ENCODE results near the gene LRP8. TPM values are rescaled to one million over a fixed set of nuclear protein-coding genes. Genes with fewer than 3 reads are reported as not detected.

Gene LRP8
- total and polyA plus RNA-seq, 2 donors (not counting 3 experiments of a cell fraction or from before 2014, with no cell fraction given), result 40.9 to 62.2 TPM

- intact Hi-C loops (cut with micrococcal nuclease) (no loop called here), dilution Hi-C loops (cut with MboI; ENCODE audit: extremely low pct_ligation_motif_present, low sequenced_read_pairs) (no loop called here)
- CTCF ChIA-PET, result no interaction called here
- Histone ChIP-seq H3K4me1 (ENCODE audit: control insufficient read depth, extremely low read depth, insufficient read depth, low read length) (no peaks in the 10 kb centered on the region), H2AFZ (ENCODE audit: low read depth, low read length) (no peak overlapping the region), H3K9ac (replicated peaks; ENCODE audit: extremely low read depth, insufficient read depth, low read length) (no peak overlapping the region), H3K79me2 (ENCODE audit: control insufficient read depth, insufficient read depth, low read length) (peaks cover 72% of the 10 kb centered on the region), H3K4me2 (ENCODE audit: insufficient read depth, low read length) (no peak overlapping the region), H3K27me3 (ENCODE audit: control insufficient read depth in 2 of 2, insufficient read depth in 2 of 2, low read length in 2 of 2) (no peaks in the 10 kb centered on the region), H3K9me1 (replicated peaks; ENCODE audit: control insufficient read depth, extremely low read depth, insufficient read depth, low read length) (no peaks in the 10 kb centered on the region), H3K4me3 (replicated peaks in 1 of 3; ENCODE audit: insufficient read depth in 1 of 3, low read depth in 1 of 3, low read length in 3 of 3) (no peak overlapping the region), H3K27ac (ENCODE audit: insufficient read depth, low read depth, low read length) (no peak overlapping the region), H4K20me1 (replicated peaks; ENCODE audit: control insufficient read depth, extremely low read depth, insufficient read depth, low read length) (no peaks in the 10 kb centered on the region), H3K36me3 (ENCODE audit: control insufficient read depth in 2 of 2, extremely low read depth in 1 of 2, insufficient read depth in 2 of 2, low read length in 2 of 2) (no peaks in the 10 kb centered on the region), H3K9me3 (replicated peaks; ENCODE audit: control insufficient read depth, insufficient read depth, low read length) (no peaks in the 10 kb centered on the region)
- POLR2A ChIA-PET, result no interaction called here
- no peak for DNase-seq (ENCODE audit: low read depth, low spot score)
- no peak for TF ChIP-seq MYC (IDR thresholded peaks at IDR 0.05; ENCODE audit: low read depth, low read length)
- no peak for TF ChIP-seq GATA2 (IDR thresholded peaks at IDR 0.05; ENCODE audit: insufficient read depth, insufficient read length, low read depth, low read length)
- no peak for TF ChIP-seq CTCF (IDR thresholded peaks at IDR 0.05; ENCODE audit: extremely low read depth in 1 of 2, insufficient read depth in 1 of 2, low read depth in 1 of 2, low read length in 2 of 2)
- no peak for TF ChIP-seq POLR2AphosphoS5 (IDR thresholded peaks at IDR 0.05; ENCODE audit: insufficient read depth, low read depth, low read length)
- no peak for TF ChIP-seq POLR2A (IDR thresholded peaks at IDR 0.05; ENCODE audit: low read depth, low read length)
- TF ChIP-seq JUN (IDR thresholded peaks at IDR 0.05; ENCODE audit: borderline replicate concordance, insufficient read depth, insufficient read length, low read depth), result no peak
- TF ChIP-seq FOS (IDR thresholded peaks at IDR 0.05; ENCODE audit: borderline replicate concordance, insufficient read depth, low read length), result no peak
- no peak for TF ChIP-seq EZH2 (IDR thresholded peaks at IDR 0.05; ENCODE audit: borderline replicate concordance, low read depth, low read length, severe bottlenecking)
- no peak for TF ChIP-seq MAX (IDR thresholded peaks at IDR 0.05; ENCODE audit: insufficient read depth, insufficient read length)
- FAIRE-seq, result no peak
- no TSS peak for BruUV-seq (replicated peaks)
Measured at GRCh38 chr1:53315046-53315445, 12.8 kb downstream of the LRP8 start.
